ENCODE results near the gene SGMS2.
A peak's percentile ranks its signal among the peaks of the same experiment; 100 is the strongest.

SGMS2 gene

DNA sequence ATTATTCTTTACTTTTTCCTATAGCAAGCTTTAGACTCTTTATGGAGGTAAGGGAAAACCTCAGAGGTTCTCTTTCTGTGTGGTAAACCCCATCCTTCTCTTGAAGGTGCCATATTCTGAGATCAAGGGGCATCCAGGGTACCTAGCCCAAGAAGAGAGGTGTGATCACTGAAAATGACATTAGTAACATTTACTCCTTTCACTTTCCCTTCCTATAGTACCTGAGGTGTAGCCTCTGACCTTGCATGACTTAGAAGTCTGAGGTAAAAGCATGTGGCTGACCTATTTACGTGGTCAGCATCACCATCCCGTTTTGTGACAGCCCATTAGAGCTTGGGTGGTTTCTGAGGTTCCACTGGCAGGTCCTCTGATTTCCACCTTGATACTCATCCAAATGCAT is 25.7 kb downstream of the SGMS2 start:
- TF ChIP-seq ZNF384 (IDR thresholded peaks at IDR 0.05) = no peak
- TF ChIP-seq CTBP1 (IDR thresholded peaks at IDR 0.05; ENCODE audit: borderline replicate concordance) = no peak
- no peak for TF ChIP-seq TARDBP (IDR thresholded peaks at IDR 0.05)
- no peak for TF ChIP-seq LEF1 (IDR thresholded peaks at IDR 0.05; ENCODE audit: borderline replicate concordance)
- TF ChIP-seq FOXA1 (IDR thresholded peaks at IDR 0.05) = no peak
- no peak for DNase-seq (ENCODE audit: extremely low spot score)
- CTCF ChIA-PET = no interaction called here
- POLR2A ChIA-PET = no interaction called here

- CTCF ChIA-PET = interaction anchor here (0.9 to 1.0 kb wide), 2 partner anchors 12 to 17 kb away, joined by 3 to 4 read pairs; no protein-coding TSS in a partner anchor
- TF ChIP-seq BHLHE40 (IDR thresholded peaks at IDR 0.05; ENCODE audit: borderline replicate concordance) (no peak), FOXK2 (IDR thresholded peaks at IDR 0.05) (no peak), ELF4 (IDR thresholded peaks at IDR 0.05) (no peak), ZNF384 (IDR thresholded peaks at IDR 0.05) (no peak), HDGF (IDR thresholded peaks at IDR 0.05; ENCODE audit: borderline replicate concordance) (no peak), SUZ12 (IDR thresholded peaks at IDR 0.05) (no peak), LEF1 (IDR thresholded peaks at IDR 0.05; ENCODE audit: borderline replicate concordance) (no peak), FOXA1 (IDR thresholded peaks at IDR 0.05) (no peak), TARDBP (IDR thresholded peaks at IDR 0.05) (no peak), CTBP1 (IDR thresholded peaks at IDR 0.05; ENCODE audit: borderline replicate concordance) (no peak), FOXM1 (IDR thresholded peaks at IDR 0.05; ENCODE audit: borderline replicate concordance) (no peak), NFRKB (IDR thresholded peaks at IDR 0.05) (no peak), SP1 (IDR thresholded peaks at IDR 0.05) (no peak), L3MBTL2 (conservative IDR thresholded peaks at IDR 0.05) (no peak)
- TF ChIP-seq, protein P1, sequence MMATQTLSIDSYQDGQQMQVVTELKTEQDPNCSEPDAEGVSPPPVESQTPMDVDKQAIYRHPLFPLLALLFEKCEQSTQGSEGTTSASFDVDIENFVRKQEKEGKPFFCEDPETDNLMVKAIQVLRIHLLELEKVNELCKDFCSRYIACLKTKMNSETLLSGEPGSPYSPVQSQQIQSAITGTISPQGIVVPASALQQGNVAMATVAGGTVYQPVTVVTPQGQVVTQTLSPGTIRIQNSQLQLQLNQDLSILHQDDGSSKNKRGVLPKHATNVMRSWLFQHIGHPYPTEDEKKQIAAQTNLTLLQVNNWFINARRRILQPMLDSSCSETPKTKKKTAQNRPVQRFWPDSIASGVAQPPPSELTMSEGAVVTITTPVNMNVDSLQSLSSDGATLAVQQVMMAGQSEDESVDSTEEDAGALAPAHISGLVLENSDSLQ (IDR thresholded peaks at IDR 0.05) = no peak
- POLR2A ChIA-PET = interaction anchor here (1.1 to 1.6 kb wide), 3 partner anchors 17 to 29 kb away, joined by 4 to 5 read pairs (median 5); partner anchors contain the start of gene SGMS2
- DNase-seq (ENCODE audit: extremely low spot score) = no peak
Measured at GRCh38 chr4:107853444-107854355, 29.0 kb downstream of the SGMS2 start.

DNA sequence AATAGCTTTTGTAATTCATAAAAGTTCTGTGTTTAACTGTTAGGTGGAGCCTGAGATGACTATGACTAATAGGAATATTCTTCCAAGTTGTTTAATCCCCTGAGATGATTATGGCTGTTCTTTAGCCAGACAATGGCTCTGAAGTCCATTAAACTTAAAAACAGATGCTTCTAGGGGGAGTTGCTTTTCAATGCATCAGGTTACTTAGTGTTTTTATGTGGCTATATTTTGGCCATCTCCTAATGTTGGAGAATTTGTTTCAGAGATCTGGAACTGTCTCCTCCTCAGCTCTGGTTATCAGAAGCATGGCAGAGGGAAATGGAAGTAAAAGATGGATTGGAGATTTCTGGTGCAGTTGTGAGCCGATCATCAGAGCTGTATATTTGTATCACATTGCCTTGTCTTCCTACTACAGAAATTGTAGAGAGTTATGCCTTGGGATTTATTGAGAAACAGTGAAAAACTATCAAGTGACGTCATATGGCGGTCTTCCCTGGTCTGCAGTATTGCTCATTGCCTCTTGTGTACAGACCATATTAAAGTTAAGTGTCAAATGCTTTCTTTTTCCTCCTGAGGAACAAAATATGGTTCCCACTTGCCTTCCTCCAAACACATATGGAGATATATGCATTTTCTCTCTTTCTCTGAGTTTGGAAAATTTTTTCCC is 29.8 kb downstream of the SGMS2 start:
- DNase-seq (ENCODE audit: extremely low spot score) = no peak
- TF ChIP-seq CTBP1 (IDR thresholded peaks at IDR 0.05; ENCODE audit: borderline replicate concordance) (no peak), SUZ12 (IDR thresholded peaks at IDR 0.05) (no peak), FOXK2 (IDR thresholded peaks at IDR 0.05) (no peak), NFRKB (IDR thresholded peaks at IDR 0.05) (no peak), SP1 (IDR thresholded peaks at IDR 0.05) (no peak), FOXM1 (IDR thresholded peaks at IDR 0.05; ENCODE audit: borderline replicate concordance) (no peak)
- CTCF ChIA-PET = interaction anchor here (1.0 kb wide), 1 partner anchor 16 kb away, joined by 3 read pairs; no protein-coding TSS in a partner anchor
- POLR2A ChIA-PET = interaction anchor here (1.1 to 1.6 kb wide), 3 partner anchors 16 to 29 kb away, joined by 4 to 5 read pairs (median 5); partner anchors contain the start of gene SGMS2

- ChIA-PET CTCF (no interaction called here), POLR2A (no interaction called here)
- no peak for TF ChIP-seq SP1 (IDR thresholded peaks at IDR 0.05)
- no peak for TF ChIP-seq SUZ12 (IDR thresholded peaks at IDR 0.05)
- no peak for TF ChIP-seq CTBP1 (IDR thresholded peaks at IDR 0.05; ENCODE audit: borderline replicate concordance)
- TF ChIP-seq FOXA1 (IDR thresholded peaks at IDR 0.05) = no peak
- TF ChIP-seq, protein P1 (IDR thresholded peaks at IDR 0.05) = no peak
- TF ChIP-seq NFRKB (IDR thresholded peaks at IDR 0.05) = no peak
- TF ChIP-seq ZNF384 (IDR thresholded peaks at IDR 0.05) = no peak
- no peak for TF ChIP-seq BHLHE40 (IDR thresholded peaks at IDR 0.05; ENCODE audit: borderline replicate concordance)
- TF ChIP-seq L3MBTL2 (conservative IDR thresholded peaks at IDR 0.05) = no peak
- no peak for TF ChIP-seq FOXM1 (IDR thresholded peaks at IDR 0.05; ENCODE audit: borderline replicate concordance)
- no peak for TF ChIP-seq TARDBP (IDR thresholded peaks at IDR 0.05)
- no peak for TF ChIP-seq ARNT (IDR thresholded peaks at IDR 0.05)
- no peak for DNase-seq (ENCODE audit: extremely low spot score)
Measured at GRCh38 chr4:107855723-107856122, 31.0 kb downstream of the SGMS2 start.

GRCh38 chr4:107856901-107857300 is 32.2 kb downstream of the SGMS2 start:
- CTCF ChIA-PET = no interaction called here
- DNase-seq (ENCODE audit: extremely low spot score) = no peak

GRCh38 chr4:107857741-107858140 is 33.0 kb downstream of the SGMS2 start:
- no peak for DNase-seq (ENCODE audit: extremely low spot score)
- ChIA-PET CTCF (no interaction called here), POLR2A (interaction anchor here (2.1 kb wide), 1 partner anchor 33 kb away, joined by 10 read pairs; the partner anchor contains the start of gene SGMS2)
- no peak for TF ChIP-seq LEF1 (IDR thresholded peaks at IDR 0.05; ENCODE audit: borderline replicate concordance)
- TF ChIP-seq BHLHE40 (IDR thresholded peaks at IDR 0.05; ENCODE audit: borderline replicate concordance) = no peak

More at GRCh38 chr4:107856901-107857300, 32.2 kb downstream of the SGMS2 start:
- TF ChIP-seq, protein P1 (IDR thresholded peaks at IDR 0.05) = peak; percentile 54
- TF ChIP-seq HDGF (IDR thresholded peaks at IDR 0.05; ENCODE audit: borderline replicate concordance) (no peak), SUZ12 (IDR thresholded peaks at IDR 0.05) (no peak)
- POLR2A ChIA-PET = no interaction called here

Measured in HEK293T (cell line).